ENCODE results near the gene CCDC6. TPM values are rescaled to one million over a fixed set of nuclear protein-coding genes. Genes with fewer than 3 reads are reported as not detected.
"Not testable (repeated sequence)": the region's sequence is repeated elsewhere in the genome, so short reads cannot be mapped to it uniquely, and the experiment has no call there.

CCDC6 gene
- polyA plus RNA-seq, 2 of the 4 experiments (the other 2 are of a cell fraction), result 21.4 to 43.5 TPM

DNA sequence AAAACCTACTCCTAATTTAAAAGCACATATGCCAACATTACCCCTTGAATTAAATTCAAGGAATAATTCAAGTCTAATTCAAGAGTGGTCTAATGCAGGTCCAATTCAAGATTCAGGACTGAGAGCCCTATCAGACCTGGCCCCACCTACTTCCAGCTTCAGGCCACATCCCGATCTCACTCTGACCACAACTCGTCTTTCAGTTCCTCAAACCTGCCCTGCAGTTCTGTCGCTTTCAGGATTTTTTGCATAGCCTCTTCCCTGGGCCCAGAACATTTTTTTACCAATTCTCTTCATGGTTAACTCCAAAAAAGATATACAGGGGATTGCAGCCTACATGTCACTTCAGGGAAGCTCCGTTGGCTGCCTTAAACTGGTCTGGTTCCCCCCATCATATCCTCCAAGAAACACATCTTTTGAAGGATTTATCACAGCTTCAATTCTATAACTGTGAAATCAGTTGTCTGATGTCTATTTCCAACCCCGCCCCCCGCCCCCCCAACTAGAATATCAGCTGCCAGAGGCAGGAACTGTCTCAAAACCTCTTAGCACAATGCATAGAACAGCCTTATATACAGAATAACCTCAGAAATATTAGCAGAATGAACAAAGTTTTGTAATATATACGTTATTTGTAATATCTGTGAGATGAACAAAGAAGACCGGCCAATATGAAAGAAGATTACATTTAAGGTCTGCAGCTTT is 20.8 kb downstream of the CCDC6 start:
- ATAC-seq (no peak), DNase-seq (ENCODE audit: low read depth in 1 of 2, low spot score in 1 of 2) (no peak), FAIRE-seq (no peak)
- 76% methylated on average over 7 of the region's 8 CpGs for WGBS (ENCODE audit: missing lambda C conversion rate)
- Histone ChIP-seq H3K9me3 (no peaks in the 10 kb centered on the region), H3K4me2 (no peak overlapping the region), H3K4me1 (no peaks in the 10 kb centered on the region), H3K4me3 (no peak overlapping the region), H3K27ac (no peak overlapping the region)
- CTCF ChIA-PET, result no interaction called here
- POLR2A ChIA-PET, result no interaction called here
- TF ChIP-seq FOXS1 (CRISPR knock-in tag; IDR thresholded peaks at IDR 0.05) (no peak), RAD21 (conservative IDR thresholded peaks at IDR 0.05 in 1 of 2, IDR thresholded peaks at IDR 0.05 in 1 of 2) (no peak)

DNA sequence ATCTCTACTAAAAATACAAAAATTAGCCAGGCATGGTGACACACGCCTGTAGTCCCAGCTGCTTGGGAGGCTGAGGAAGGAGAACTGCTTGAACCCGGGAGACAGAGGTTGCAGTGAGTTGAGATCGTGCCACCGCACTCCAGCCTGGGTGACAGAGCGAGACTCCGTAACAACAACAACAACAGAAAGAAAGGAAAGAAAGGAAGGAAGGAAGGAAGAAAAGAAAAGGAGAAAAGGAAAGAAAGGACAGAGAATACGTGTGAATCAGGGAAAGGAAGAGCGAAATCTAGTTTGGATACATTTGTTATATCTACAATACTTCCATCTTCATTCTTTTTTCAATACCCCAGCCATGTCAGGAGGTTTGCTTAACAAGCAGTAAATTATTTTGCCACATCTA is 21.5 kb downstream of the CCDC6 start:
- ATAC-seq, CTCF ChIA-PET, POLR2A ChIA-PET: not testable (repeated sequence)

DNA sequence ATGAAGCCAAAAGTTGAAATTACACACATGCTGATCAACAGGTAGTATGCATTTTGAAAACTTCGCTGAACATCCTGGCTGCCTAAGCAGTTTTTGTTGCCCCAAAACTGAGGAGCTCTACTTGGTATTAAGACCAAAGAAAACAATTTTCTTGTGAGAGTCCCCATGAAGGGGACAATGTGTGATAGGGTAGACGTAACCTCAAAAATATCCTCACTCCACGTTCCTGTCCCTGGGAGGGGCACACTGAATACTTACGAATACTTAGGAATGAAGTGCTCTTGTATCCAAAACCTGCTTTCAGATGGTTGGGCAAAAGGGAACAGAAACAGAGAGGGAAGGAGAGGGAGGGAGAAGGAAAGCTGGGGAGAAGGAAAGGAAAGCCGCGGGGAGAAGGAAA is 24.7 kb downstream of the CCDC6 start:
- WGBS (ENCODE audit: missing lambda C conversion rate), result 76% methylated on average over 5 of the region's 6 CpGs
- TF ChIP-seq KDM1A (IDR thresholded peaks at IDR 0.05; ENCODE audit: low read depth), result no peak
- TF ChIP-seq, protein P1, sequence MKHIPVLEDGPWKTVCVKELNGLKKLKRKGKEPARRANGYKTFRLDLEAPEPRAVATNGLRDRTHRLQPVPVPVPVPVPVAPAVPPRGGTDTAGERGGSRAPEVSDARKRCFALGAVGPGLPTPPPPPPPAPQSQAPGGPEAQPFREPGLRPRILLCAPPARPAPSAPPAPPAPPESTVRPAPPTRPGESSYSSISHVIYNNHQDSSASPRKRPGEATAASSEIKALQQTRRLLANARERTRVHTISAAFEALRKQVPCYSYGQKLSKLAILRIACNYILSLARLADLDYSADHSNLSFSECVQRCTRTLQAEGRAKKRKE (CRISPR knock-in tag; IDR thresholded peaks at IDR 0.05; ENCODE audit: low read depth), result no peak
- TF ChIP-seq, protein P2, sequence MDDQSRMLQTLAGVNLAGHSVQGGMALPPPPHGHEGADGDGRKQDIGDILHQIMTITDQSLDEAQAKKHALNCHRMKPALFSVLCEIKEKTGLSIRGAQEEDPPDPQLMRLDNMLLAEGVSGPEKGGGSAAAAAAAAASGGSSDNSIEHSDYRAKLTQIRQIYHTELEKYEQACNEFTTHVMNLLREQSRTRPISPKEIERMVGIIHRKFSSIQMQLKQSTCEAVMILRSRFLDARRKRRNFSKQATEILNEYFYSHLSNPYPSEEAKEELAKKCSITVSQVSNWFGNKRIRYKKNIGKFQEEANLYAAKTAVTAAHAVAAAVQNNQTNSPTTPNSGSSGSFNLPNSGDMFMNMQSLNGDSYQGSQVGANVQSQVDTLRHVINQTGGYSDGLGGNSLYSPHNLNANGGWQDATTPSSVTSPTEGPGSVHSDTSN (IDR thresholded peaks at IDR 0.05), result no peak
- TF ChIP-seq MAFK (IDR thresholded peaks at IDR 0.05; ENCODE audit: partially characterized antibody), result no peak
- no peak for TF ChIP-seq ZSCAN20 (CRISPR knock-in tag; IDR thresholded peaks at IDR 0.05)
- TF ChIP-seq HEYL (CRISPR knock-in tag; IDR thresholded peaks at IDR 0.05), result no peak
- Histone ChIP-seq H3K4me1 (peaks cover 7% of the 10 kb centered on the region; the same call in 1 of the 3 replicates), H3K4me2 (no peak overlapping the region), H3K9me3 (no peaks in the 10 kb centered on the region), H3K4me3 (no peak overlapping the region), H3K27ac (no peak overlapping the region)
- ChIA-PET POLR2A (no interaction called here), CTCF (no interaction called here)
- no peak for DNase-seq (ENCODE audit: low read depth in 1 of 2, low spot score in 1 of 2)
- no peak for ATAC-seq
- no peak for FAIRE-seq

More for the DNA sequence above, 21.5 kb downstream of the CCDC6 start:
- not testable (repeated sequence) for H3K27ac ChIP-seq; DNase-seq (ENCODE audit: low read depth in 1 of 2, low spot score in 1 of 2); H3K4me3 ChIP-seq; FAIRE-seq; H3K4me2 ChIP-seq; H3K4me1 ChIP-seq; H3K9me3 ChIP-seq
- WGBS (ENCODE audit: missing lambda C conversion rate), result 97% methylated on average over 8 of the region's 8 CpGs

DNA sequence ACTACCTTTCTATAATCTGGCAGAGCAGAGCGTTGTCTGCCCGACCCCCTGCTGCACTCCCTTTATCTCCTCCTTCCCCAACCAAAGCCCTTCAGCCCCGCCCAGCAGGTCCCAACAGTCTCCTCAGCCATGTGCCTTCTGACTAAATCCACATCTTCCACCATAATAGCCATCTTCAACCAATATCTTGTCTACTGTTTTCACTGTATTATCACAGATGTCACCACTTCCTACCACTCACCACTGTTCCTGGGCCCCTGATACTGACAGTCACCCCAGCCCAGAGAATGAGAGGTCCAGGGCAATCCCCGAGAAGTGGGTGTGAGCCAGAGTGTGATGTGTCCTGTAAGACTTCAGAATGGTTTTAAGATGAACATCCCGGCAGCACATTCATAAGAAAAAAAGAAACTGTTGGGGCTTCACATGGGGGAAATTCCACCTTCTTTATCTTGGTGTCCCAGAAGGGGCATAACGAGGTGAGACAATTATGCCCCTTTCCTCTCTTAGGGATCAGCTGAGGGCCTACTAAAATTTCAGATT is 25.3 kb downstream of the CCDC6 start:
- Histone ChIP-seq H3K4me1 (peaks cover 8% of the 10 kb centered on the region; the same call in 1 of the 3 replicates), H3K27ac (no peak overlapping the region), H3K9me3 (no peaks in the 10 kb centered on the region), H3K4me3 (no peak overlapping the region), H3K4me2 (no peak overlapping the region)
- no peak for FAIRE-seq
- CTCF ChIA-PET, result no interaction called here
- POLR2A ChIA-PET, result no interaction called here
- 92% methylated on average over 6 of the region's 6 CpGs for WGBS (ENCODE audit: missing lambda C conversion rate)
- ATAC-seq, result no peak
- TF ChIP-seq ZNF302 (CRISPR knock-in tag; IDR thresholded peaks at IDR 0.05), result no peak
- no peak for TF ChIP-seq MYC (IDR thresholded peaks at IDR 0.05; ENCODE audit: borderline replicate concordance, low read length)
- no peak for TF ChIP-seq RNF2 (IDR thresholded peaks at IDR 0.05; ENCODE audit: borderline replicate concordance, low read depth)
- no peak for TF ChIP-seq ZSCAN20 (CRISPR knock-in tag; IDR thresholded peaks at IDR 0.05)
- TF ChIP-seq RFX5 (IDR thresholded peaks at IDR 0.05), result no peak
- TF ChIP-seq, protein P3, sequence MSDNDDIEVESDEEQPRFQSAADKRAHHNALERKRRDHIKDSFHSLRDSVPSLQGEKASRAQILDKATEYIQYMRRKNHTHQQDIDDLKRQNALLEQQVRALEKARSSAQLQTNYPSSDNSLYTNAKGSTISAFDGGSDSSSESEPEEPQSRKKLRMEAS (IDR thresholded peaks at IDR 0.05), result no peak
- no peak for TF ChIP-seq HOXB13 (CRISPR knock-in tag; IDR thresholded peaks at IDR 0.05; ENCODE audit: low read depth)
- no peak for TF ChIP-seq RCOR1 (IDR thresholded peaks at IDR 0.05; ENCODE audit: low read depth, low read length)
- TF ChIP-seq NR3C1 (IDR thresholded peaks at IDR 0.05), result no peak
- TF ChIP-seq POLR2AphosphoS2 (conservative IDR thresholded peaks at IDR 0.05; ENCODE audit: low read length), result no peak
- no peak for TF ChIP-seq SREBF2 (IDR thresholded peaks at IDR 0.05)
- no peak for TF ChIP-seq SMC3 (IDR thresholded peaks at IDR 0.05)
- no peak for TF ChIP-seq TFCP2L1 (CRISPR knock-in tag; IDR thresholded peaks at IDR 0.05)
- TF ChIP-seq CEBPB (IDR thresholded peaks at IDR 0.05), result no peak
- TF ChIP-seq KDM1A (IDR thresholded peaks at IDR 0.05; ENCODE audit: low read depth), result no peak
- no peak for DNase-seq (ENCODE audit: low read depth in 1 of 2, low spot score in 1 of 2)

Measured in A549 (cell line).